SJCRH30 (cell line): ENCODE measurements around the gene YRDC. TPM values are rescaled to one million over a fixed set of nuclear protein-coding genes. Genes with fewer than 3 reads are reported as not detected.

Experiments
- DNase-seq, 2 experiments: peaks; one replicate each; pipeline ENCODE4 v3.0.0-alpha.2; 2015 to 2020
- H3K27ac ChIP-seq: fragments of 250-450 bp; sonication (Bioruptor Pico); 2 replicates; pipeline ENCODE4 v1.5.1; 2020; ENCODE audit warnings: mild to moderate bottlenecking, moderate library complexity
- H3K27me3 ChIP-seq: fragments of 250-450 bp; sonication (Bioruptor Pico); 2 replicates; pipeline ENCODE4 v1.5.1; 2020; ENCODE audit warnings: mild to moderate bottlenecking, moderate library complexity
- H3K36me3 ChIP-seq: fragments of 250-450 bp; sonication (Bioruptor Pico); 2 replicates; pipeline ENCODE4 v1.5.1; 2020; ENCODE audit warnings: mild to moderate bottlenecking, moderate library complexity
- H3K4me1 ChIP-seq: fragments of 250-450 bp; sonication (Bioruptor Pico); 2 replicates; pipeline ENCODE4 v1.5.1; 2020; ENCODE audit warnings: mild to moderate bottlenecking, moderate library complexity
- H3K4me3 ChIP-seq: fragments of 250-450 bp; sonication (Bioruptor Pico); 2 replicates; pipeline ENCODE4 v1.5.1; 2020; ENCODE audit warnings: mild to moderate bottlenecking, moderate library complexity
- H3K9me3 ChIP-seq: fragments of 250-450 bp; sonication (Bioruptor Pico); replicated peaks from 2 replicates; pipeline ENCODE4 v1.5.1; 2020; ENCODE audit warnings: mild to moderate bottlenecking, moderate library complexity
- total RNA-seq: library from RNA; depleted of rRNA; stranded (reverse); fragments of >200 nt; shearing (Covaris generic); gene quantifications from 2 replicates; pipeline ENCODE4 v1.2.3, GENCODE V29; 2014; rRNA removed

The YRDC gene
- total RNA-seq, 1 experiment from 2014 or later = 43.5 TPM

DNA sequence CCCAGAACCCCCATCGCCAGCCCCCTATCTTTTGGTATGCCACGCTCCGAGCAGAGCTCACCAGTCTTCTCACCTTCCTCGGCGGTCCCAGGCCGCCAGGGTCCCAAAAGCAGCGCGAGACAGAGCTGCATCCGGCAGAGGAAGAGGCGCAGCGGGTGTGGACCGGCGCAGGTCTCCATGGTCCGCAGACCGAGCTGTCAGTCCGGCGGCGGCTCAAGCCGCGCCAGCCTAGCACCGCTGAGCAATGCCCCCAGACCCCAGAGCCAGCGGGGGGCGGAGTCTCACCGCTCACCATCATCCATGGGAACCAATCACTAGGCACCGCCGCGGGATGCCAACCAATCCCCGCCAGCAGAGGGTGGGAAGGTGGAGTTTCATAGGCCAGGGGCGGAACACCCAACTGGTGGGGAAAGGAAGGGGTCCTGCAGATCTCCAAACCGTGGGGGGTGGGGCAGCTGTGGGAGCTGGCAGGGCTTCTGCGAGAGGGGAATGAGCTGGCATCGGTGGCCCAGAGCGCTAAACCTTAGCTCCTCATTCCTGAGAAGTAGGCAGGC is 43.0 kb downstream of the YRDC start, which contains the start of gene EPHA10:
Gene EPHA10, minus strand, starts transcription at position 233 of the 554 bp plus-strand sequence. Its CDS starts 54 bp downstream, at position 179.
- Histone ChIP-seq H3K4me3 (no peak within 1 kb of the TSS), H3K4me1 (no peaks in the 10 kb centered on the region), H3K9me3 (no peaks in the 10 kb centered on the region), H3K36me3 (no peaks in the 10 kb centered on the region), H3K27ac (no peak within 1 kb of the TSS), H3K27me3 (no peaks in the 10 kb centered on the region)
- no peak for DNase-seq

DNA sequence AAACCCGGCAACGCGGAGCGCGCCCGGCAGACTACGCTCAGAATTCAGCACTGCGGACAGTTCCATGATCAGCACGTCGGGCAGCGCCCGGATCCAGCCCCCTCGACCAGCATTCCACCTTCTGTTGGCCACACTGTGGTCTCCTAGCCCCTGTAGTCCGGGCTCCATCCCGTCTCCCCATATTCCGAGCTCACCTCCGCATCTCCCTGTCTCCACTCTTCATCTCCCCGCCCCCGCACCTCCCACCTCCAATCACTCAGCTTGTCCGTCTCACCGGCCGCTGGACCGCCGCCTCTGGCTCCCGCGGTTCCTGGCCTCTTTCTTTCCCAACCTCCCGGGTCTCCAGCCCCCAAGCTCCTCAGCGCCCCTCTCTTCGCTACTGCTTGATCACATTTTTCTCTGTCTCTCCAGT is 43.6 kb downstream of the YRDC start:
- H3K27me3 ChIP-seq = no peaks in the 10 kb centered on the region
- no peak overlapping the region for H3K27ac ChIP-seq
- H3K36me3 ChIP-seq = no peaks in the 10 kb centered on the region
- no peak overlapping the region for H3K4me3 ChIP-seq
- no peaks in the 10 kb centered on the region for H3K4me1 ChIP-seq
- peak; percentile 50 to 54 for DNase-seq
- H3K9me3 ChIP-seq = no peaks in the 10 kb centered on the region

DNA sequence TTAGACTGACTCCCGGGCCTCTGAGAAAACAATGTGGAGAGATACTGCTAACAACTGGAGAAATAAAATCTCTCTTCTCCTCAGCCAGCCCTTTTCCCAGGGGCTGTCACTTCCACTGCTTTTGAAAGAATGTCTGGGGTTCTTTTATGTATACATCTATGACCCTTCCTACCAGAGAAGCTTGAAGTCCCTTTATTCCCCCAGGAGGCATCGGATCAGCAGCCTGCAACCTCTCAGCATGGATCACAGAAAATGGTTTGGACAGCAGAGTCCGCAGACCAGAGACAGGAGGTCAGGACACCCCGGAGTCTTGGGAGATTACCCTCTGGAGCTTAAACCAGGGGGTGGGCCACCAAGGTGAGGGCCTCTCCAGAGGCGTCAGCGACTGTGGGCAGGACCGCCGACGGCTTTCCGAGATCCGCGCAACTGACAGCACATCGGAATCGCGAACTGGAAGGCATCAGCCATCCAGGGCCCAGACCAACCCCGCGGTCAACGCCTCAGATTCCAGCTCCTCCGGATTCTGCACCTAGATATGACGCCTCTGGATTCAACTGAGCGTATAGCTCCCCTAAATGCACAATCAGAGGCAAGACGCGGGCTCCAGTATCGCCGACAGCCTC is 44.1 kb downstream of the YRDC start:
- Histone ChIP-seq H3K27me3 (no peaks in the 10 kb centered on the region), H3K4me1 (no peaks in the 10 kb centered on the region), H3K4me3 (no peak overlapping the region), H3K9me3 (no peaks in the 10 kb centered on the region), H3K36me3 (no peaks in the 10 kb centered on the region), H3K27ac (no peak overlapping the region)
- no peak for DNase-seq

DNA sequence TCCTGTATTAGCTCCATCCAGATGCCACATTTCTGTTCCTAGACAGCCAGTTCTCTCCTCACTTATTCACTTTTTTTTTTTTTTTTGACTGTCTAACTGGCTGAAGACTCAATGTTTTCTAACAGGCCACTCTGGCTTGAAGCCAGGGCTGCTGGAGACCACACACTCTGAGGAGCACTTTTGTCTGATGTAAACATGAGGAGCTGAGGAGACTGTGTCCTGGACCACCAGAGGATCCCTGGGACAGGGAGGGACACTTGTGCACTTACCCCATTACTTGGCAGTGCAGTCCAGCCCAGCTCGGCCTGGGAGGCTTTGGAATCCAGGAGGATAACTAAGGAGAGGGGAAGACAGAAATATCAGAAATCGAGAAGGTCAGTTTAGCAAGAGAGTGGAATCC is 45.5 kb downstream of the YRDC start:
- no peak overlapping the region for H3K4me3 ChIP-seq
- DNase-seq = no peak
- no peak overlapping the region for H3K27ac ChIP-seq
- no peaks in the 10 kb centered on the region for H3K9me3 ChIP-seq
- H3K27me3 ChIP-seq = no peaks in the 10 kb centered on the region
- H3K4me1 ChIP-seq = no peaks in the 10 kb centered on the region
- no peaks in the 10 kb centered on the region for H3K36me3 ChIP-seq

DNA sequence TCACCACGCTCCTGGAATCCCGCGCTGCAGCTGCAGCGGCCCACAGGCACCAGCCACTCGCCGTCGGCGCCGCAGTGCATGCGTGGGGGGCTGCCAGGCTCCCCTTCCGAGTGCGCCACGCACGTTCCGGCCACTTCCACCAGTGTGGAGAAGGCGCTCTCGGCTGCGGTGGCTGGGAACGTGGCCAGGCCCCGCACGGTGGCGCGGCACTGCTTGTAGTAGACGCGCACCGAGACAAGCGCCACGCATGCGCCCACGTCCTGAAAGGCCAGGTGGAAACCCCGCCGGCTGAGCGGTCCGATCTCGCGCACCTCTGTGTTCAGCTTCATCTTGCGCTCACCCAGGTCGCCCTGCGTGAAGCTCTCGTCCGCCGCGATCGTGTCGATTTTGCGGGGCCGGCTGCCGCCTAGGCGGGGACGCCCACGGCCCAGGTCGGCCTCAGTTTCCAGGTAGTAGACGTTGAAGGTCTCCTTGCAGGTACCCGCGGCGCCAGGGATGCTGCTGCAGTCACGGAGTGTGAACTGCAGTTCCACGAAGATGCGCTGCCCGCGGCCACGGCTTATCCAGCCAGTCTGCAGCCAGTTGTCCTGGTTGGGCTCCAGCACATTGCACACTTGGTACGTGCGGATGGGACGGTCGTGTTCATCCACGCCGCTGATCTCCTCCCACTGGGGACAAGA is 46.5 kb downstream of the YRDC start:
- H3K4me1 ChIP-seq = no peaks in the 10 kb centered on the region
- no peaks in the 10 kb centered on the region for H3K36me3 ChIP-seq
- no peaks in the 10 kb centered on the region for H3K27me3 ChIP-seq
- H3K4me3 ChIP-seq = no peak overlapping the region
- no peaks in the 10 kb centered on the region for H3K9me3 ChIP-seq
- no peak overlapping the region for H3K27ac ChIP-seq
- no peak for DNase-seq

DNA sequence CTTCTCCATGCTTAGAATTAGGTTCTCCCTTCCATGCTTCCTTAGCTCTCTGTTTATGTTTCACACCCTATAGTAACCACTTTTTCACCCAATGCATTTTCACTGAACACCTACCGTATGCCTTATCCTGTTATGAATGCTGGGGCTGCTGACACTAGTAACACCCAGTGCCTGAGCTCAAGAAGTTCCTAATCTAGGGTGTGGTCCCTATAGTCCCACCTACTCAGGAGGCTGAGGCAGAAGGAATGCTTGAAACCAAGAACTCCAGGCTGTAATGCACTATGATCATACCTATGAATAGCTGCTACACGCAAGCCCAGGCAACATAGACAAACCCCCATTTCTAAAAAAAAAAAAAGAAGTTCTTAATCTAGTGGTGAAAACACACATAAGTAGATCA is 48.6 kb downstream of the YRDC start:
- no peak overlapping the region for H3K27ac ChIP-seq

GRCh38 chr1:37755951-37756560 is 52.0 kb downstream of the YRDC start:
- Histone ChIP-seq H3K27ac (no peak overlapping the region), H3K9me3 (no peaks in the 10 kb centered on the region), H3K36me3 (no peaks in the 10 kb centered on the region), H3K4me1 (no peaks in the 10 kb centered on the region), H3K27me3 (no peaks in the 10 kb centered on the region; the same call in 1 of the 2 replicates), H3K4me3 (no peak overlapping the region)
- no peak for DNase-seq

More for the DNA sequence above, 48.6 kb downstream of the YRDC start:
- no peak for DNase-seq
- Histone ChIP-seq H3K27me3 (no peaks in the 10 kb centered on the region; the same call in 1 of the 2 replicates), H3K36me3 (no peaks in the 10 kb centered on the region), H3K9me3 (no peaks in the 10 kb centered on the region), H3K4me1 (no peaks in the 10 kb centered on the region), H3K4me3 (no peak overlapping the region)

DNA sequence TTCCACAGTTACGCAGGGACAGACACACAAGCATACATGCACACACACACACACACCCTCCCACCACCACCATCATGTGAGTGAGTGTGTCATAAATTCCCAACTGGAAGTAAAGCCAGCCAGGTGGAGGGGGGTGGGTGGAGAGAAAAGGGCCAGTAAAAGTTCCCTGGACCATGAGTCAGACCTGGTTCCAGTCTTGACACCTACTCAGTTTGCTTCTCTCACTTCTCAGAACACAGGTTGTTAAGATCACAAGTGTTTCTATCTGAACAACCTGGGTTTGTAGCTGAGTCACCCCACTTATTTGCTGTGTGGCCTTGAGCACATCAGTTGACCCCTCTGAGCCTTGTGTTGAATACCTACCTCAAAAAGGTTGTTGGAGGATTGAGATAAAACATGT is 52.7 kb downstream of the YRDC start:
- Histone ChIP-seq H3K27ac (no peak overlapping the region), H3K27me3 (no peaks in the 10 kb centered on the region; the same call in 1 of the 2 replicates), H3K4me1 (no peaks in the 10 kb centered on the region), H3K36me3 (no peaks in the 10 kb centered on the region), H3K9me3 (no peaks in the 10 kb centered on the region), H3K4me3 (no peak overlapping the region)
- DNase-seq = no peak

DNA sequence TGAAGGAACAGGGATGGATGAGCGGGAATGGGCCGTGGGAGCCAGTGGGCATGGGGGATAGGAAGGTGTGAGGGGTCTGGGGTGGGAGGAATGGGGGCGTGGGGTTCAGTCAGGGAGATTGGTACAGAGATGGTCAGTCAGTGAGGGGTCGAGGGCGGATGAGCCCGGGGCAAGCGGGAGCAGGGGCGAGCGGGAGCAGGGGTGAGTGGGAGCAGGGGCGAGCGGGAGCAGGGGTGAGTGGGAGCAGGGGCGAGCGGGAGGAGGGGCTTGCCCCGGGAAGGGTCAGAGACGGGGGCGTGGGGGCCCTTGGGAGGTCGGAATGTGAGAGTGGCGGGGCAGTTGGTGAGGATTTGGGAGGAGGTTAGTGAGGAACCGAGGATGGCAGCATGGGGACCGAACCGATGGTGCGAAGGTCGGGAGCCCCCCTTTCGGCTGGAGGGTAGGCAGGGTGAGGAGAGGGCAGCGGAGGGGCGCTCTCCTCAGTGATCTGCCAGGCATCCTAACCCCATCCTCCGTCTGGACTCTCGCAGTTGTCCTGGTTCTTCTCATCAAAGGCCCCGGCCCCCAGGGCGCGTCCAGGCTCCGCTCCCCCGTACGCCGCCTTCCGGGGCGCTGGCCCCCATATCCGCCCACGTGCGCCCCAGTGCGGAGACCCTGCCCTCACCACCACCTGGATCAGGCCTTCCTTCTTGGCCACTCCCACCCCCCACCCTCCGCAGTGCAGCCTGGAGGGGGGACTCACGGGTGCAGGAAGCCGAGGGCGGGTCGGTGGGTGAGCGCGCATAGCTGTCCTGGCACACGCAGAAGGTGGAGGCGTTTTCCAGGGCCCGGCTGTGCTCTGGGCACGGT is 54.3 kb downstream of the YRDC start:
- H3K36me3 ChIP-seq = no peaks in the 10 kb centered on the region
- H3K9me3 ChIP-seq = no peaks in the 10 kb centered on the region
- H3K4me3 ChIP-seq = no peak overlapping the region
- no peak overlapping the region for H3K27ac ChIP-seq
- no peak for DNase-seq
- H3K27me3 ChIP-seq = no peaks in the 10 kb centered on the region; the same call in 1 of the 2 replicates
- H3K4me1 ChIP-seq = no peaks in the 10 kb centered on the region

Other genes starting within 250 kb of the YRDC start
- 115 and 119 TPM in 2 replicates for gene GNL2, start 212.3 kb downstream of the YRDC start, total RNA-seq
- not detected in 2 replicates for gene RSPO1, start 173.3 kb downstream of the YRDC start, total RNA-seq
- gene CDCA8, start 115.7 kb downstream of the YRDC start, total RNA-seq = 55.0 and 58.5 TPM in 2 replicates
- not detected in 2 replicates for gene EPHA10, start 43.1 kb downstream of the YRDC start, total RNA-seq
- gene MANEAL, start 14.4 kb downstream of the YRDC start, total RNA-seq = 32.3 and 36.5 TPM in 2 replicates
- gene C1orf122, start 418 bp downstream of the YRDC start, total RNA-seq = 31.7 and 34.0 TPM in 2 replicates
- 4.0 and 4.4 TPM in 2 replicates for gene MTF1, start 51.4 kb upstream of the YRDC start, total RNA-seq
- gene INPP5B, start 138.8 kb upstream of the YRDC start, total RNA-seq = 16.9 and 21.1 TPM in 2 replicates
- gene SF3A3, start 181.8 kb upstream of the YRDC start, total RNA-seq = 187 and 190 TPM in 2 replicates
- 17.6 and 20.6 TPM in 2 replicates for gene FHL3, start 197.3 kb upstream of the YRDC start, total RNA-seq
- gene UTP11, start 204.5 kb upstream of the YRDC start, total RNA-seq = 125 and 128 TPM in 2 replicates
- 1.6 and 1.7 TPM in 2 replicates for gene POU3F1, start 238.6 kb upstream of the YRDC start, total RNA-seq